ENCODE results near the gene ZNF768. TPM values are rescaled to one million over a fixed set of nuclear protein-coding genes. Genes with fewer than 3 reads are reported as not detected.

The ZNF768 gene
- total RNA-seq, 4 donors from 2014 or later = 13.6 to 24.5 (median 20.6) TPM

- WGBS, 2 donors = 76 to 83% methylated on average over 8 to 10 of the region's 11 CpGs
- H3K36me3 ChIP-seq = no peaks in the 10 kb centered on the region
- peaks cover 0 to 7% (median 0%) of the 10 kb centered on the region in 4 donors for H3K27me3 ChIP-seq
- TF ChIP-seq CTCF (IDR thresholded peaks at IDR 0.05) (no peak), POLR2A (IDR thresholded peaks at IDR 0.05) (no peak)
- no peak overlapping the region for H3K27ac ChIP-seq
- H3K9me3 ChIP-seq = no peaks in the 10 kb centered on the region
- no peak for DNase-seq
- peaks cover 0 to 32% (median 0%) of the 10 kb centered on the region in 3 donors for H3K4me1 ChIP-seq
- no peak overlapping the region for H3K4me3 ChIP-seq
- intact Hi-C loops (cut with DNase I) = no loop called here
Measured at GRCh38 chr16:30493941-30494488, 32.4 kb downstream of the ZNF768 start.

- intact Hi-C loops (cut with DNase I) = no loop called here
- H3K27me3 ChIP-seq = peaks cover 0 to 7% (median 0%) of the 10 kb centered on the region in 4 donors
- no peak overlapping the region for H3K27ac ChIP-seq
- H3K9me3 ChIP-seq = no peaks in the 10 kb centered on the region
- TF ChIP-seq CTCF (IDR thresholded peaks at IDR 0.05) (no peak), POLR2A (IDR thresholded peaks at IDR 0.05) (no peak)
- no peak for DNase-seq
- no peak overlapping the region for H3K4me3 ChIP-seq
- no peaks in the 10 kb centered on the region for H3K36me3 ChIP-seq
- H3K4me1 ChIP-seq = peaks cover 0 to 33% (median 0%) of the 10 kb centered on the region in 3 donors
- 30 to 41% methylated on average over 6 of the region's 6 CpGs for WGBS, 2 donors
Measured at GRCh38 chr16:30491744-30492308, 34.5 kb downstream of the ZNF768 start.

GRCh38 chr16:30491229-30491628, 35.1 kb downstream of the ZNF768 start:
- Histone ChIP-seq H3K9me3 (no peaks in the 10 kb centered on the region), H3K36me3 (no peaks in the 10 kb centered on the region), H3K27ac (no peak overlapping the region), H3K4me1 (peaks cover 0 to 33% (median 0%) of the 10 kb centered on the region in 3 donors), H3K4me3 (no peak overlapping the region), H3K27me3 (peaks cover 0 to 6% (median 0%) of the 10 kb centered on the region in 4 donors)
- DNase-seq = no peak
- 82 to 84% methylated on average over 3 to 4 of the region's 4 CpGs for WGBS, 2 donors
- TF ChIP-seq CTCF (IDR thresholded peaks at IDR 0.05) = no peak
- intact Hi-C loops (cut with DNase I) = no loop called here

GRCh38 chr16:30490210-30490609, 36.2 kb downstream of the ZNF768 start:
- H3K36me3 ChIP-seq = no peaks in the 10 kb centered on the region
- 26 to 45% methylated on average over 6 of the region's 6 CpGs for WGBS, 2 donors
- intact Hi-C loops (cut with DNase I) = no loop called here
- no peaks in the 10 kb centered on the region for H3K9me3 ChIP-seq
- H3K4me3 ChIP-seq = no peak overlapping the region
- peaks cover 0 to 33% (median 0%) of the 10 kb centered on the region in 3 donors for H3K4me1 ChIP-seq
- peaks cover 0 to 2% (median 0%) of the 10 kb centered on the region in 4 donors for H3K27me3 ChIP-seq
- no peak for DNase-seq
- peak overlapping the region in 2 of 4 donors; percentile 17 to 19 for H3K27ac ChIP-seq
- TF ChIP-seq POLR2A (IDR thresholded peaks at IDR 0.05) (no peak), CTCF (IDR thresholded peaks at IDR 0.05) (no peak)

GRCh38 chr16:30488764-30489605, 37.4 kb downstream of the ZNF768 start:
- H3K4me1 ChIP-seq = peaks cover 0 to 33% (median 0%) of the 10 kb centered on the region in 3 donors

More at GRCh38 chr16:30488764-30489605, 37.4 kb downstream of the ZNF768 start:
- Histone ChIP-seq H3K9me3 (no peaks in the 10 kb centered on the region), H3K27ac (no peak overlapping the region), H3K27me3 (peaks cover 0 to under 1% (median 0%) of the 10 kb centered on the region in 4 donors), H3K4me3 (no peak overlapping the region), H3K36me3 (no peaks in the 10 kb centered on the region)
- WGBS, 2 donors = 62 to 76% methylated on average over 6 to 8 of the region's 11 CpGs
- intact Hi-C loops (cut with DNase I) = no loop called here
- no peak for DNase-seq
- TF ChIP-seq POLR2A (IDR thresholded peaks at IDR 0.05) (no peak), CTCF (IDR thresholded peaks at IDR 0.05) (no peak)

Data from esophagus squamous epithelium (tissue), 5 donors.